OCI-LY3 (cell line): ENCODE results near the gene FUT2.
A peak's percentile ranks its signal among the peaks of the same experiment; 100 is the strongest.

Experiments used
- H2AFZ ChIP-seq: fragments of 200-600, 300-600 bp; shearing (Covaris generic); 2 replicates; pipeline ENCODE4 v1.6.0; 2014; ENCODE audit warnings: antibody characterized with exemption, low read depth, low read length
- H3K27ac ChIP-seq: fragments of 200-600, 300-600 bp; sonication (generic); 2 replicates; pipeline ENCODE4 v1.5.1; 2014; ENCODE audit warnings: mild to moderate bottlenecking, low read length, moderate library complexity, mixed read lengths
- H3K27me3 ChIP-seq: fragments of 200-600, 300-600 bp; sonication (generic); 2 replicates; pipeline ENCODE4 v1.6.1; 2014; ENCODE audit warnings: low read depth, low read length, mixed read lengths
- H3K36me3 ChIP-seq: fragments of 200-600, 300-600 bp; sonication (generic); replicated peaks from 2 replicates; pipeline ENCODE3; 2014; ENCODE audit warnings: low read depth, low read length, mixed read lengths
- H3K4me1 ChIP-seq: fragments of 300-600, 200-600 bp; sonication (generic); 2 replicates; pipeline ENCODE4 v1.6.1; 2014; ENCODE audit warnings: low read length, mixed read lengths
- H3K4me2 ChIP-seq: fragments of 200-600, 300-600 bp; sonication (generic); 2 replicates; pipeline ENCODE4 v1.6.1; 2014; ENCODE audit warnings: low read length, mixed read lengths
- H3K4me3 ChIP-seq: fragments of 300-600, 200-600 bp; sonication (generic); 2 replicates; pipeline ENCODE4 v1.5.1; 2014; ENCODE audit warnings: antibody characterized with exemption, mild to moderate bottlenecking, low read length, moderate library complexity
- H3K79me2 ChIP-seq: fragments of 300-600, 200-600 bp; shearing (Covaris generic); 2 replicates; pipeline ENCODE4 v1.6.1; 2014; ENCODE audit warnings: mild to moderate bottlenecking, low read length, mixed read lengths
- H3K9ac ChIP-seq: fragments of 300-600, 200-600 bp; shearing (Covaris generic); 2 replicates; pipeline ENCODE4 v1.6.0; 2014; ENCODE audit warnings: mild to moderate bottlenecking, low read length, moderate library complexity
- H3K9me3 ChIP-seq: fragments of 200-600, 300-600 bp; shearing (Covaris generic); 2 replicates; pipeline ENCODE4 v1.6.1; 2014; ENCODE audit warnings: low read length, mixed read lengths; ENCODE audit not compliant: insufficient read depth
- H4K20me1 ChIP-seq: fragments of 200-600, 300-600 bp; sonication (generic); 2 replicates; pipeline ENCODE4 v1.6.1; 2016; ENCODE audit warnings: low read length, mixed read lengths; ENCODE audit not compliant: insufficient read depth
- CTCF ChIP-seq: fragments of 200-600, 300-600 bp; sonication (generic); IDR thresholded peaks from 2 replicates; pipeline ENCODE4 v1.5.1; 2014; ENCODE audit warnings: antibody characterized with exemption, low read length, low read depth
- EZH2phosphoT487 ChIP-seq: fragments of 200-600 bp; shearing (Covaris generic); IDR thresholded peaks from 2 replicates; pipeline ENCODE4 v1.6.1; 2018; ENCODE audit warnings: antibody characterized with exemption, mixed run types, low read depth

The FUT2 gene

GRCh38 chr19:48720613-48721296, 25.0 kb downstream of the FUT2 start:
- Histone ChIP-seq H3K27ac (peak overlapping the region; percentile 72), H3K79me2 (no peaks in the 10 kb centered on the region), H3K4me1 (peaks cover 20% of the 10 kb centered on the region), H2AFZ (peak overlapping the region; percentile 83), H3K4me2 (peak overlapping the region; percentile 90), H4K20me1 (no peaks in the 10 kb centered on the region), H3K9me3 (no peaks in the 10 kb centered on the region), H3K27me3 (no peaks in the 10 kb centered on the region), H3K36me3 (peaks cover 3% of the 10 kb centered on the region), H3K9ac (peak overlapping the region; percentile 87), H3K4me3 (peak overlapping the region; percentile 83)
- TF ChIP-seq CTCF (no peak), EZH2phosphoT487 (no peak)

- peaks cover 31% of the 10 kb centered on the region for H3K4me1 ChIP-seq
- no peak overlapping the region for H3K27ac ChIP-seq
These were observed 26.5 kb downstream of the FUT2 start for GRCh38 chr19:48722196-48722708.

GRCh38 chr19:48724796-48725753, 29.3 kb downstream of the FUT2 start:
- TF ChIP-seq CTCF: no peak
- H3K9me3 ChIP-seq: no peaks in the 10 kb centered on the region
- no peaks in the 10 kb centered on the region for H3K27me3 ChIP-seq
- H3K4me2 ChIP-seq: peak overlapping the region; percentile 23
- H4K20me1 ChIP-seq: no peaks in the 10 kb centered on the region
- H2AFZ ChIP-seq: peak overlapping the region; percentile 59
- no peaks in the 10 kb centered on the region for H3K79me2 ChIP-seq
- H3K9ac ChIP-seq: no peak overlapping the region
- H3K36me3 ChIP-seq: peaks cover 12% of the 10 kb centered on the region
- H3K4me3 ChIP-seq: no peak overlapping the region
- H3K27ac ChIP-seq: peak overlapping the region; percentile 55
- peaks cover 29% of the 10 kb centered on the region for H3K4me1 ChIP-seq

More at GRCh38 chr19:48722196-48722708, 26.5 kb downstream of the FUT2 start:
- no peaks in the 10 kb centered on the region for H4K20me1 ChIP-seq
- no peak overlapping the region for H3K4me3 ChIP-seq
- no peak for TF ChIP-seq EZH2phosphoT487
- no peak for TF ChIP-seq CTCF
- no peak overlapping the region for H2AFZ ChIP-seq
- H3K4me2 ChIP-seq: no peak overlapping the region
- H3K9ac ChIP-seq: no peak overlapping the region
- H3K79me2 ChIP-seq: no peaks in the 10 kb centered on the region
- H3K27me3 ChIP-seq: no peaks in the 10 kb centered on the region
- peaks cover 10% of the 10 kb centered on the region for H3K36me3 ChIP-seq
- H3K9me3 ChIP-seq: no peaks in the 10 kb centered on the region

- Histone ChIP-seq H3K36me3 (peaks cover 12% of the 10 kb centered on the region), H2AFZ (peak overlapping the region; percentile 62)
These were observed 30.8 kb downstream of the FUT2 start for GRCh38 chr19:48726556-48726955.

More at GRCh38 chr19:48726556-48726955, 30.8 kb downstream of the FUT2 start:
- Histone ChIP-seq H3K79me2 (no peaks in the 10 kb centered on the region), H4K20me1 (no peaks in the 10 kb centered on the region), H3K9ac (no peak overlapping the region), H3K9me3 (no peaks in the 10 kb centered on the region), H3K27ac (peak overlapping the region; percentile 49), H3K4me2 (peak overlapping the region; percentile 23), H3K4me1 (peaks cover 26% of the 10 kb centered on the region), H3K27me3 (no peaks in the 10 kb centered on the region), H3K4me3 (no peak overlapping the region; the same call in 1 of the 2 replicates)
- TF ChIP-seq CTCF (no peak), EZH2phosphoT487 (no peak)
